Heart left ventricle (tissue), 16 donors: ENCODE data around the gene NETO2. TPM values are rescaled to one million over a fixed set of nuclear protein-coding genes. Genes with fewer than 3 reads are reported as not detected.

Experiments used
- ATAC-seq, 4 donors: fragments of 200-7000 bp; cut with Tn5 transposase; one replicate each; pipeline ENCODE4 v1.9.1; 2020 to 2022; ENCODE audit warnings: moderate library complexity in 4 of 4, mild to moderate bottlenecking in 3 of 4, moderate number of reproducible peaks in 1 of 4
- DNase-seq, 5 donors: peaks; one replicate each; pipeline ENCODE4 v3.0.0-alpha.2; 2020
- H3K27ac ChIP-seq, 12 donors: fragments of 200-600 bp; sonication (generic) in 4 of 12; one replicate each; pipeline versions ENCODE4 v1.5.0 to v1.8.0; 2016 to 2022; ENCODE audit warnings: mild to moderate bottlenecking in 2 of 12
- H3K27me3 ChIP-seq, 9 donors: fragments of 200-600 bp; sonication (generic) in 2 of 9; one replicate each; pipeline versions ENCODE4 v1.5.1 to v1.8.0; 2016 to 2022; ENCODE audit warnings: mild to moderate bottlenecking in 3 of 9
- H3K36me3 ChIP-seq, 9 donors: fragments of 200-600 bp; sonication (generic) in 2 of 9; one replicate each; pipeline versions ENCODE4 v1.5.0 to v1.8.0; 2018 to 2022; ENCODE audit warnings: mild to moderate bottlenecking in 2 of 9
- H3K4me1 ChIP-seq, 12 donors: fragments of 200-600 bp; sonication (generic) in 4 of 12; one replicate each; pipeline versions ENCODE4 v1.5.0 to v1.8.0; 2016 to 2022; ENCODE audit warnings: mild to moderate bottlenecking in 3 of 12
- H3K4me3 ChIP-seq, 12 donors: fragments of 200-600 bp; sonication (generic) in 4 of 12; one replicate each; pipeline versions ENCODE4 v1.5.0 to v1.8.0; 2017 to 2022; ENCODE audit warnings: mild to moderate bottlenecking in 9 of 12, moderate library complexity in 4 of 12
- H3K9me3 ChIP-seq, 12 donors: fragments of 200-600 bp; sonication (generic) in 4 of 12; one replicate each; pipeline versions ENCODE4 v1.5.0 to v1.8.0; 2016 to 2022; ENCODE audit warnings: mild to moderate bottlenecking in 1 of 12
- CTCF ChIP-seq, 12 donors: fragments of 200-600 bp; sonication (generic) in 4 of 12; IDR thresholded peaks; one replicate each; pipeline versions ENCODE4 v1.5.0 to v1.8.0; 2018 to 2022; ENCODE audit warnings: antibody characterized with exemption in 12 of 12, mild to moderate bottlenecking in 5 of 12
- POLR2A ChIP-seq, 2 donors: fragments of 450-650 bp; IDR thresholded peaks; one replicate each; pipeline ENCODE4 v1.6.1; 2017; ENCODE audit warnings: antibody characterized with exemption in 2 of 2, mild to moderate bottlenecking in 2 of 2, moderate library complexity in 2 of 2
- WGBS, 4 donors: extraction: QIAGEN DNeasy Blood & Tissue Kit in 2 of 4; methylation state at CpG; one replicate each; pipeline versions ENCODE4 v1.1.5 to v1.1.7; 2013 to 2018; 5-methylcytosine and 5-hydroxymethylcytosine counted together
- intact Hi-C, 10 donors: fragments of 100-400 bp; cut with DNase I; formaldehyde crosslinking; loops; one replicate each; pipeline versions ENCODE4 v1.11.1 to v1.14.2; 2022
- polyA plus RNA-seq, 2 donors: library from polyadenylated mRNA; stranded (reverse); fragments of 200-250 nt; gene quantifications; one replicate each; pipeline ENCODE4 v1.2.3, GENCODE V29; 2013
- total RNA-seq, 9 donors: library from RNA; depleted of rRNA in 2 of 9; stranded (reverse); fragments of >200 nt in 2 of 9; fragmentation: NEBNext Ultra II Directional in 3 of 9; extraction: Animal tissue kit (Norgen Biotek cat#: 25700) in 3 of 9; gene quantifications; one replicate each; pipeline versions ENCODE4 v1.1.0 to v1.2.4, GENCODE V29; 2016 to 2023
- donor health status: ischemic (EF 13 %, LVEDD 7.1; RV severe dilation, severe dysfunction).
- donor health status: healthy with polysubstance abuse.
- donor health status: DM: no; HTN: yes; CAD: no.
- donor health status: DM: no; HTN: no; CAD: no.
- donor health status: ischemic (EF 25% LVEDD 6.9; RV normal size, moderate dysfunction).
- donor health status: ischemic (EF 25% LVEDD 5.7; RV mildly dilated, moderate dysfunction).
- donor health status: healthy.
- donor health status: DM: yes; HTN: yes; CAD: no.
- donor health status: ischemic (EF 35%, LVEDD 5.7; RV mildly dilated, moderate dysfunction).
- donor health status: nonischemic (EF 11% LVEDD 7.7; RV severe dilation, severe dysfunction).
- donor health status: DM: yes; HTN: yes; CAD: no.
- donor health status: PGD.
- donor health status: ischemic (EF 29% LVEDD 5.4; RV normal size, mild dysfunction).
- donor health status: nonischemic (EF 23%, LVEDD 6.1; RV moderate dilation, normal function).

NETO2 gene
- total and polyA plus RNA-seq, 11 donors = 1.0 to 7.8 (median 2.3) TPM

DNA sequence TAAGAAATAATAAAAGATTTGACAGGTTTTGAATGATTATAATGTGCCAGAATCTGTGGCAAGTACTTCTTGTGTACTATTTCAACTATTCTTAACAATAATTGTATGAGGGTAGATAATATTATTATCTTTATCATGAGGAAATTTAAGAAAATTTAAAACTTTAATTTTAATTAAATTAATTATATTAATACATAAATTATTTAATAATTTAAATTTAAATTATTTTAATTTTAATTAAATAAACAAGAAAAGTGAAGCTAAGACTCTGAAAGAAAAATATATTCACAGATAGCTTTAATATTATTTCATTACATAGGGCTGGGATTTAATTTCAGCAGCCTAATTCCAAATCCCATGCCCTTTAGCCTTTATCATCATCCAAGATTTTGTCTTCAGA lies 31.4 kb upstream of the NETO2 start:
- Histone ChIP-seq H3K36me3 (no peaks in the 10 kb centered on the region), H3K9me3 (no peaks in the 10 kb centered on the region), H3K4me3 (no peak overlapping the region), H3K27me3 (no peaks in the 10 kb centered on the region), H3K4me1 (no peaks in the 10 kb centered on the region), H3K27ac (no peak overlapping the region)
- DNase-seq = no peak
- no peak for ATAC-seq
- TF ChIP-seq POLR2A (IDR thresholded peaks at IDR 0.05) = no peak
- intact Hi-C loops = no loop called here

DNA sequence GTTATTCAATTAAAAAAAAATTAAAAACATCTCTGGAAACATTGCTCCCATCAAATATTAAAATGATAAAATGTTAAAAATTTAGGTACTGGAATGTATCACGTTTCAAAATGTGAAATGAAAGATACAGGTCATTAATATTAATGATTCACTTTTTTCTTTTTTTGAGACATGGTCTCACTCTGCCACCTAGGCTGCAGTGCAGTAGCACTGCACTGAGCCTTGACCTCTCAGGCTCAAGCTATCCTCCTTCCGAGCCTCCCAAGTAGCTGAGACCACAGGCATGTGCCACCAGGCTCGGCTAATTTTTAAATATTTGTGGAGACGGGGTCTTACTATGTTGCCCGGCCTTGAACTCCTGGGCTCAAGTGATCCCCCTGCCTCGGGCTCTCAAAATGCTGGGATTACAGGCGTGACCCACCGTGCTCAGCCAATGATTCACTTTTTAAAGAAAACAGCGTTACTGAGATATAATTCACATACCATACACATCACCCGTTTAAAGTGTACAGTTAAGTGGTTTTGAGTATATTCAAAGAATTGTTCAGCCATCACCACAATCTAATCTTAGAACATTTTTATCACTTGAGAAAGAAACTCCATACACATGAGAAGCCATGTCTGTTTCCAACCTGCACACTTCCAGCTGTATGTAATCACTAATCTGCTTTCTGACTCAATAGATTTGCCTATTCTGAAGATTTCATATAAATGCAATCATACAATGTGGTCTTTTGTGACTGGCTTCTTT lies 19.1 kb upstream of the NETO2 start:
- H3K4me1 ChIP-seq = no peaks in the 10 kb centered on the region
- WGBS, 4 donors = 91 to 94% (median 93%) methylated on average over 10 of the region's 10 CpGs
- intact Hi-C loops = no loop called here
- H3K27ac ChIP-seq = no peak overlapping the region
- no peak for DNase-seq
- H3K4me3 ChIP-seq = no peak overlapping the region
- H3K36me3 ChIP-seq = peaks cover 0 to 42% (median 14%) of the 10 kb centered on the region in 9 donors
- H3K27me3 ChIP-seq = no peaks in the 10 kb centered on the region
- peak in 3 of 12 donors; percentile 7 to 13 (median 11) for TF ChIP-seq CTCF (IDR thresholded peaks at IDR 0.05)
- no peak for TF ChIP-seq POLR2A (IDR thresholded peaks at IDR 0.05)
- H3K9me3 ChIP-seq = no peaks in the 10 kb centered on the region
- ATAC-seq = no peak

DNA sequence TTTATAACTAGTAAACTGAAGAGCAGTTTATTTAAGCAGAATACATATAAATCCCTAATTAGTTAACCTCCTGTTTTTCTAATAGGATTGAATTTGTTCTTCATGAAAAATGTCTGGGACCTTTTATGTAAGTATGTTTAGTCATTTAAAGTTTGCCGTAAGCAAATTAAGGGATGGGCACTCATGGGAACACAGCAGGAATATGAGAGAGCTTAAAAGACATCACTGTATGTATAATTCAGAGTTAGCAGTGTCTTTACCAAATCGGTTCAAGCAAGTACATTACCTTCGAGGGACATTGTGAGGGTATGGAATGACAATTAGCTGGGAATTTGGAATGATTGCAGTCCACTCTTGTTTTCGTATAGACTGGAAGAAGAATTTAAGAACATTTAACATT lies 17.7 kb upstream of the NETO2 start:
- H3K9me3 ChIP-seq = no peaks in the 10 kb centered on the region
- no peaks in the 10 kb centered on the region for H3K4me1 ChIP-seq
- no peak overlapping the region for H3K27ac ChIP-seq
- ATAC-seq = no peak
- no peaks in the 10 kb centered on the region for H3K27me3 ChIP-seq
- H3K36me3 ChIP-seq = peaks cover 0 to 56% (median 27%) of the 10 kb centered on the region in 9 donors
- intact Hi-C loops = no loop called here
- no peak for DNase-seq
- TF ChIP-seq CTCF (IDR thresholded peaks at IDR 0.05) = no peak
- TF ChIP-seq POLR2A (IDR thresholded peaks at IDR 0.05) = no peak
- 90 to 96% (median 95%) methylated on average over 4 of the region's 4 CpGs for WGBS, 4 donors
- no peak overlapping the region for H3K4me3 ChIP-seq

GRCh38 chr16:47160422-47160821 lies 16.7 kb upstream of the NETO2 start:
- DNase-seq = no peak
- H3K27me3 ChIP-seq = no peaks in the 10 kb centered on the region
- 92 to 96% (median 95%) methylated on average over 3 of the region's 3 CpGs for WGBS, 4 donors
- H3K4me3 ChIP-seq = no peak overlapping the region
- intact Hi-C loops = no loop called here
- peaks cover 0 to 60% (median 36%) of the 10 kb centered on the region in 9 donors for H3K36me3 ChIP-seq
- H3K27ac ChIP-seq = no peak overlapping the region
- H3K9me3 ChIP-seq = no peaks in the 10 kb centered on the region
- no peak for ATAC-seq
- no peaks in the 10 kb centered on the region for H3K4me1 ChIP-seq
- no peak for TF ChIP-seq POLR2A (IDR thresholded peaks at IDR 0.05)
- TF ChIP-seq CTCF (IDR thresholded peaks at IDR 0.05) = no peak

DNA sequence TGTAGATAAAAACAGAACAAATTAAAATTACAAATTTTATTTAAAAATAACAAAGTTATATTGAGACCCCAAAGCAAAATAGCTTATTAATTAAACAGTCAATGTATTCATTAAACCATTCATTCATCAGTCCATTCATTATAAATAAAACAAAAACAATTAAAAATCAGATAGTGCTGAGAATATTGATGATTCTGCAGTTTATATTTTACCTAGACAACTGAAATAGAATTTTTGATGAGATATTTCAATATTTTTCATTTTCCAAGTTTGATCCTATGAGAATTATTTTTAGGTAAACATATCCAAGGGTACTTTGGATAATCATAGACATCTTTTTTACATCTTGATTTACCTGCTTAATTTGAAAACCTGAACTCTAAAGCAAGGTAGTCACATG lies 15.2 kb upstream of the NETO2 start:
- no peaks in the 10 kb centered on the region for H3K4me1 ChIP-seq
- intact Hi-C loops = no loop called here

More for the DNA sequence above, 15.2 kb upstream of the NETO2 start:
- Histone ChIP-seq H3K9me3 (no peaks in the 10 kb centered on the region), H3K27me3 (no peaks in the 10 kb centered on the region), H3K27ac (no peak overlapping the region), H3K4me3 (no peak overlapping the region), H3K36me3 (peaks cover 0 to 64% (median 39%) of the 10 kb centered on the region in 9 donors)
- DNase-seq = no peak
- TF ChIP-seq CTCF (IDR thresholded peaks at IDR 0.05) = no peak
- TF ChIP-seq POLR2A (IDR thresholded peaks at IDR 0.05) = no peak
- ATAC-seq = no peak
